K562 (cell line): Measurements from ENCODE around the gene WDHD1. TPM values are rescaled to one million over a fixed set of nuclear protein-coding genes. Genes with fewer than 3 reads are reported as not detected.
"Not testable (repeated sequence)": the region's sequence is repeated elsewhere in the genome, so short reads cannot be mapped to it uniquely, and the experiment has no call there.

Experiments used
- ATAC-seq: fragments of 200-7000 bp; cut with Tn5 transposase; 3 replicates; pipeline ENCODE4 v1.9.1; 2020; ENCODE audit warnings: moderate library complexity
- BruUV-seq: library from RNA; stranded (reverse); fragments of 400-500 nt; replicated peaks from 2 replicates; lab custom pipeline; 2021; lab: Mats Ljungman, UMichigan
- CTCF ChIA-PET: fragments of 300-600 bp; formaldehyde crosslinking; extraction: SDS; loops from one replicate; lab custom pipeline; 2021; ENCODE audit warnings: low intra/inter-chr PET ratio; lab: Yijun Ruan, JAX
- POLR2A ChIA-PET: fragments of 300-600, 350-650 bp; sonication (Branson Sonifier 250); formaldehyde crosslinking; extraction: SDS; loops from one replicate; lab custom pipeline; 2021; ENCODE audit warnings: antibody characterized with exemption, inconsistent platforms; lab: Yijun Ruan, JAX
- DNase-seq, 4 experiments: peaks; one replicate each; pipeline versions ENCODE4 v3.0.0 to v3.0.0-alpha.2; 2011 to 2018; ENCODE audit warnings: low spot score in 3 of 4, mixed read lengths in 3 of 4; ENCODE audit errors: extremely low read depth in 1 of 4
- FAIRE-seq: peaks from 2 replicates; lab custom pipeline; 2011; peaks lifted over from hg19 to GRCh38; lab: Jason Lieb, UNC
- H2AFZ ChIP-seq: 2 replicates; pipeline ENCODE4 v1.6.0; 2011; ENCODE audit warnings: low read depth, low read length, control low read depth, inconsistent platforms
- H3K27ac ChIP-seq: fragments of 200-600 bp; 3 replicates; pipeline ENCODE4 v1.8.0; 2011; ENCODE audit warnings: low read depth, mild to moderate bottlenecking, control low read depth, inconsistent platforms, low read length, moderate library complexity, mixed read lengths; ENCODE audit errors: extremely low read depth
- H3K27me3 ChIP-seq, 2 experiments: fragments of 300-600 bp in 1 of 2; 2 replicates in 1 of 2; 3 replicates in 1 of 2; pipeline versions ENCODE4 v1.6.0 to v1.8.0; 2011; ENCODE audit warnings: inconsistent platforms in 2 of 2, low read length in 2 of 2, mild to moderate bottlenecking in 1 of 2, mixed read lengths in 1 of 2, moderate library complexity in 1 of 2; ENCODE audit not compliant: control insufficient read depth in 2 of 2, insufficient read depth in 2 of 2
- H3K36me3 ChIP-seq: fragments of 300-600 bp; 3 replicates; pipeline ENCODE4 v1.8.0; 2011; ENCODE audit warnings: mild to moderate bottlenecking, low read length, inconsistent platforms; ENCODE audit not compliant: control insufficient read depth, insufficient read depth
- H3K4me1 ChIP-seq, 2 experiments: fragments of 200-600 bp in 1 of 2; replicated peaks in 1 of 2; 2 replicates in 1 of 2; 3 replicates in 1 of 2; pipeline versions ENCODE4 v1.5.1 to v1.8.0; 2011; ENCODE audit warnings: inconsistent platforms in 2 of 2, low read length in 2 of 2, mild to moderate bottlenecking in 1 of 2, mixed read lengths in 1 of 2, moderate library complexity in 1 of 2; ENCODE audit not compliant: control insufficient read depth in 2 of 2, insufficient read depth in 2 of 2
- H3K4me2 ChIP-seq: 2 replicates; pipeline ENCODE4 v1.6.1; 2011; ENCODE audit warnings: low read length, control low read depth, inconsistent platforms, mixed read lengths; ENCODE audit not compliant: insufficient read depth
- H3K4me3 ChIP-seq: fragments of 200-600 bp; sonication (generic), shearing (Covaris generic); 2 replicates; pipeline ENCODE4 v1.5.1; 2016; ENCODE audit warnings: control low read depth, inconsistent platforms
- H3K79me2 ChIP-seq: fragments of 200-600 bp; 3 replicates; pipeline ENCODE4 v1.8.0; 2011; ENCODE audit warnings: low read length, inconsistent platforms; ENCODE audit not compliant: control insufficient read depth, insufficient read depth
- H3K9ac ChIP-seq, 2 experiments: 2 replicates each; pipeline versions ENCODE4 v1.6.0 to v1.6.1; 2011; ENCODE audit warnings: low read depth in 2 of 2, low read length in 2 of 2, control low read depth in 1 of 2, inconsistent platforms in 1 of 2, mild to moderate bottlenecking in 1 of 2, mixed read lengths in 1 of 2; ENCODE audit not compliant: insufficient read depth in 1 of 2
- H3K9me1 ChIP-seq: one replicate; pipeline ENCODE4 v1.6.0; 2011; ENCODE audit warnings: inconsistent platforms, mild to moderate bottlenecking, low read length, moderate library complexity; ENCODE audit not compliant: control insufficient read depth, insufficient read depth
- H3K9me3 ChIP-seq: replicated peaks from 2 replicates; pipeline ENCODE4 v1.5.1; 2011; ENCODE audit warnings: low read depth, low read length, inconsistent platforms; ENCODE audit not compliant: control insufficient read depth, insufficient read depth
- H4K20me1 ChIP-seq: replicated peaks from 2 replicates; pipeline ENCODE4 v1.6.1; 2011; ENCODE audit warnings: low read length, inconsistent platforms, mixed read lengths; ENCODE audit not compliant: control insufficient read depth, insufficient read depth
- ATF1 ChIP-seq, 2 experiments: fragments of 450-650 bp in 1 of 2; IDR thresholded peaks; 2 replicates each; pipeline ENCODE4 v1.6.1; 2016; ENCODE audit warnings: missing compliant biosample characterization in 1 of 2, missing genetic modification characterization in 1 of 2
- HMBOX1 ChIP-seq: sonication (generic); IDR thresholded peaks from 2 replicates; pipeline ENCODE4 v1.6.1; 2016
- KHSRP ChIP-seq: fragments of 450-650 bp; IDR thresholded peaks from 2 replicates; pipeline ENCODE4 v1.6.1; 2017
- NFATC3 ChIP-seq: fragments of 450-650 bp; IDR thresholded peaks from 2 replicates; pipeline ENCODE4 v1.6.1; 2017; ENCODE audit warnings: mild to moderate bottlenecking
- PRDM10 ChIP-seq: fragments of 450-650 bp; IDR thresholded peaks from 2 replicates; pipeline ENCODE4 v1.6.1; 2018; ENCODE audit not compliant: partially characterized antibody
- RB1 ChIP-seq: fragments of 450-650 bp; IDR thresholded peaks from 2 replicates; pipeline ENCODE4 v1.6.1; 2017; ENCODE audit warnings: low read depth, mild to moderate bottlenecking
- ZNF592 ChIP-seq: fragments of 450-650 bp; IDR thresholded peaks from 2 replicates; pipeline ENCODE4 v1.6.1; 2017; ENCODE audit warnings: antibody characterized with exemption, mild to moderate bottlenecking
- ZNF79 ChIP-seq: fragments of 250-450 bp; sonication (Bioruptor Pico); IDR thresholded peaks from 2 replicates; pipeline ENCODE4 v1.4.0; 2020; ENCODE audit warnings: low read depth, mild to moderate bottlenecking, moderate library complexity
- ZSCAN29 ChIP-seq: fragments of 450-650 bp; IDR thresholded peaks from 2 replicates; pipeline ENCODE4 v1.6.1; 2017
- WGBS: fragments of 100-300 bp; shearing (Covaris generic); methylation state at CpG from one replicate; pipeline ENCODE4 v1.1.6; 2016; ENCODE audit warnings: low coverage, mixed read lengths; ENCODE audit not compliant: insufficient coverage; ENCODE audit errors: missing lambda C conversion rate; 5-methylcytosine and 5-hydroxymethylcytosine counted together
- in situ Hi-C: fragments of 300-500 bp; cut with MboI; formaldehyde crosslinking; loops from 4 replicates; pipeline ENCODE4 v1.15.0; 2018; ENCODE audit warnings: inconsistent platforms, mixed read lengths
- intact Hi-C: fragments of 100-400 bp; cut with micrococcal nuclease; formaldehyde crosslinking; loops from 2 replicates; pipeline ENCODE4 v1.14.2; 2022
- polyA plus RNA-seq, 8 experiments: library from polyadenylated mRNA; depleted of rRNA in 4 of 8; stranded (reverse) in 5 of 8; unstranded in 3 of 8; fragments of >200 nt; fragmentation: Nextera tagmentation in 2 of 8; fragmentation: Illumina TruSeq in 1 of 8; extraction: Ambion mirVana in 2 of 8; extraction: Trizol in 1 of 8; gene quantifications; 2 replicates each; pipeline versions ENCODE4 v1.2.1 to v1.2.3, GENCODE V29; 2011 to 2014; ENCODE audit warnings: inconsistent platforms in 1 of 8, missing spikeins in 1 of 8
- total RNA-seq, 7 experiments: library from RNA; depleted of rRNA in 6 of 7; stranded (reverse); fragments of >200 nt in 6 of 7; fragmentation: Illumina TruSeq in 2 of 7; extraction: Trizol in 2 of 7; gene quantifications; 2 replicates each; pipeline versions ENCODE4 v1.2.1 to v1.2.3, GENCODE V29; 2011 to 2021; ENCODE audit warnings: low replicate concordance in 1 of 7

The WDHD1 gene
- total and polyA plus RNA-seq, 9 of the 15 experiments (the other 6 are each of a cell fraction or from before 2014, with no cell fraction given), result 11.7 to 39.1 (median 30.0) TPM

- no peak for TF ChIP-seq ZNF592
- no peak for TF ChIP-seq NFATC3
- no peak for TF ChIP-seq ZNF79 (CRISPR knock-in tag)
- TF ChIP-seq RB1, result no peak
- TF ChIP-seq ATF1 (CRISPR knock-in tag; IDR thresholded peaks at IDR 0.05), result no peak
- TF ChIP-seq ATF1 (tag; IDR thresholded peaks at IDR 0.05), result no peak
- no peak for TF ChIP-seq ZSCAN29
- no peak for TF ChIP-seq KHSRP
- TF ChIP-seq PRDM10, result no peak
- TF ChIP-seq HMBOX1, result no peak
Observed at GRCh38 chr14:54927551-54927950, 99.3 kb downstream of the WDHD1 start (continued).

- WGBS, result 0% methylated on average over 1 of the region's 5 CpGs
- H3K27ac ChIP-seq, H3K4me2 ChIP-seq, ATAC-seq, H3K9ac ChIP-seq, H3K36me3 ChIP-seq, H3K9me3 ChIP-seq, H3K27me3 ChIP-seq, POLR2A ChIA-PET, H3K4me3 ChIP-seq, H3K79me2 ChIP-seq, in situ Hi-C loops, FAIRE-seq, H3K9me1 ChIP-seq, BruUV-seq, H3K4me1 ChIP-seq, CTCF ChIA-PET, H2AFZ ChIP-seq, H4K20me1 ChIP-seq, intact Hi-C loops, DNase-seq: not testable (repeated sequence)
Observed at GRCh38 chr14:54926570-54926969, 100.3 kb downstream of the WDHD1 start.
